GM18508 (cell line): ENCODE data around the gene C1QTNF12.
"Not testable (repeated sequence)": the region's sequence is repeated elsewhere in the genome, so short reads cannot be mapped to it uniquely, and the experiment has no call there.

ENCODE experiments used
- ATAC-seq: cut with Tn5 transposase; IDR thresholded peaks from one replicate; pipeline ENCODE4 v1.9.1; 2021; ENCODE audit warnings: moderate number of reproducible peaks; ENCODE audit not compliant: insufficient read depth, unreplicated experiment

C1QTNF12 gene

GRCh38 chr1:1260843-1261560 lies 14.5 kb upstream of the C1QTNF12 start:
- no peak for ATAC-seq

DNA sequence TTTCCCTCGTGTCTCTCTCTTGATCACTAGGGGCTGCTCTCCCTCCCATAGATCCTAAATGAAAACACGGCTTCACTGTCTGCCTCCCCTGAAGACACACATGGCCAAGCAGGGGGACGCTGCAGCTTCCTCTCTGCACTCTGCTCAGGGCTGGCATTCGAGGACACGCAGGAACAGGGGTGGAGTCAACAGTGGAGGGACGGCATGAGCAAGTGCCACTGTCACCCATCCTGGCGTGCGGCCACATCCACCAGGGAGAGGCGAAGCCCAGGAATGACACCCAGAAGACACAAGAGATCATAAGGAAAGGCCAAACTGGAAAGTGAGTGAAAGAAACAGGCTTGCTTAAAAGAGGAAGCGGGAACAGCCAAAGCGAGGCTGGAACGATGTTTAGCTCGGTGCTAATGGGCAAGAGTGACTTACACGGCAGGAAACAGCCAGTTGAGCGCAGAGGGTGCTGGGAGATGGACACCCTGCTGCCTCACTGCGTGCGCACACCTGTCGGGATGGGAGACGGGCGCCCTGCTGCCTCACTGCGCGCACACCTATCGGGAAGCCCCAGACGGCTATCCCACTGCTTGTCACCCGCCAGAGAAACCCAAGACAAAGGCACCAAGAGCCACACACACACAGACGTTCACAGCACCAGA lies 13.6 kb upstream of the C1QTNF12 start:
- ATAC-seq, result no peak

- no peak for ATAC-seq
These were observed 13.0 kb upstream of the C1QTNF12 start for GRCh38 chr1:1259540-1259939.

- ATAC-seq, result no peak
These were observed 12.6 kb upstream of the C1QTNF12 start for GRCh38 chr1:1259119-1259488.

GRCh38 chr1:1256956-1257871 lies 10.7 kb upstream of the C1QTNF12 start:
- no peak for ATAC-seq

DNA sequence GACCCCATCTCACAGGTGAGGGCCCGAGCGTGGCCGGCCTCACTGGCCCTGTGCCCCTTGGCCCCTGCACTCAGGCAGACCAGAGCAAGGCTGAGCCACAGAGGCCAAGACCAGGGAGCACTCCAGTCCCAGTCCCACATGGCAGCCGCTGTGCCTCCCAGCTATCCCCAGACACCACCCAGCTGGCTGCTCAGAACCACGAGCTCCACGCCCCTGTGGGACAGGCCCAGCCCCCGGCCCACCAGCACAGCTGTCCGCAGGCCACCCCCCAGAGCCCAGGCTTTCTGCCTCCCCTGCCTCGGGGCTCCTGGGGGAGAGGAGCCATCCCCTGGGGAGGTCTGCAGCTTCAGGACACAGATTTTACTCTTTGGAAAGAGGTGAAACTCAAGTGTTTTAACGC lies 9.1 kb upstream of the C1QTNF12 start:
- no peak for ATAC-seq

- no peak for ATAC-seq
These were observed 8.6 kb upstream of the C1QTNF12 start for GRCh38 chr1:1255078-1255477.

GRCh38 chr1:1254667-1254998 lies 8.1 kb upstream of the C1QTNF12 start:
- ATAC-seq, result no peak

DNA sequence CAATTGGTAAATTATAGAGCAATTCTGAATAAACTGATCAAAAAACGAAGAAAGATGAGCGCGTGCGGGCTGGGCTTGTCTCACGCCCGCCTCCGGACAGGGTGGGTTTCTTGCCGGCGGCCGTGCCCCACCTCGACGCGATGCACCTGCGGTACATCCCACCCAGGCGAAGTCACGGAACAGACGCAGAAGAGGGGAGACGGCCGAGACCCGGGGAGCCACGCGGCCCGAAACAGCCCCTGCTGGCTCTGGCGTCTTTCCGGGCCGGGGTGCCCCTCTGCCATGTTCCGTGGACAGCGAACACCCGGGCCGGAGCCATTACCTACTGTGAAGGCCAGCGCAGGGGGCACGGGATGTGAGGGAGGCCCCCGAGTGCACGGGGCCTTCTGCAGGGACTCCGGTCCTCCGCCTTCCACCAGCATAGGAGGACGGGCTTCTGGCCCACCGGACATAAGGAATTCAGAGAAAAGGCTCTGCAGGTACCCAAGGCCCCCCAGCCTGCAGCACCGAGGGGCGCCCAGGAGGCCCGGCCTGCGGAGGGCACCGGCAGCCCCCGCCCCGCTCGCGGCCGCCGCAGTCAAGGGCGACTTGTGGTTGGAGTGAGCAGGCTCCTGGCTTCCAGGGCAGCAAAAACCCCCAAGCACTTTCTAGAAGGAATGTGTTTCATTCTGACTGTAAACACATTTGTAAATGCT lies 7.6 kb upstream of the C1QTNF12 start:
- no peak for ATAC-seq

DNA sequence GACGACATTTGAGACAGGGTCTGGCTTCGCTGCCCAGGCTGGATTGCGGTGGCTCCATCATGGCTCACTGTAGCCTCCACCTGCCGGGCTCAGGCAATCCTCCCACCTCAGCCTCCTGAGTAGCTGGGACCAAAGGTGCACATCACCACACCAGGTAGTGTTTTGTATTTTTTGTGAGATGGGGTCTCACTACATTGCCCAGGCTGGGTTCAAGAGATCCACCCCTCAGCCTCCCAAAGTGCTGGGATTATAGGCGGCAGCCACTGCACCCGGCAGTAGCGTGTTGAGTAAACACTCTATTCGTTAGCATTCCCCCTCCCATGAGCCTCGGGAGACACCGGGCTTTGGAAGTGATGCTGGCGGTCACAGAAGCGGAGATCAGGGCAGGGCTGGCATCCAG lies 6.8 kb upstream of the C1QTNF12 start:
- ATAC-seq, result no peak

DNA sequence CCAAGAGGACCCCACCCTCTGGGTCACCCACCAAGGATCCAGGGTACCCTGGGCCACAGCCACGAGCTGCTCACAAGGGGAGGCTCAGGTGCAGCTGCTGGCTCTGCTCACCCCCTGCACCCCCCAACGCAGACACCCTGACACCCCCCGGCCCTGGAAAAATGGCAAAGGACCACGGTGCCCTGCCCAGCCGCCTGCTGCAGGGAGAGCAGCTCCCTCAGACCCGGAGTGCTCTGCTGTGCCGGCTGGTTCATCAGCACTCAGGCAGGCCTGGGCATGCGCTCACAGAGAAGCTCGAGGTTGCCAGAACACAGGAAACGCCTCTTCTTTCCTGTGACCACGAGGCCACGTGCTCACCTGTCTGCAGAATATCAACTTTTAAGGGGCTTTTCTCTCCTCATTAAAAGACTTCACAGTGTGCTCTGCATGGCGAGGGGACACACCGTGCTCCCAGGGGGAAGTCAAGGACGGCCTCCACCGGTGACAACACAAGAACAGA lies 4.3 kb upstream of the C1QTNF12 start:
- no peak for ATAC-seq

GRCh38 chr1:1248009-1248913 lies 1.7 kb upstream of the C1QTNF12 start:
- not testable (repeated sequence) for ATAC-seq

DNA sequence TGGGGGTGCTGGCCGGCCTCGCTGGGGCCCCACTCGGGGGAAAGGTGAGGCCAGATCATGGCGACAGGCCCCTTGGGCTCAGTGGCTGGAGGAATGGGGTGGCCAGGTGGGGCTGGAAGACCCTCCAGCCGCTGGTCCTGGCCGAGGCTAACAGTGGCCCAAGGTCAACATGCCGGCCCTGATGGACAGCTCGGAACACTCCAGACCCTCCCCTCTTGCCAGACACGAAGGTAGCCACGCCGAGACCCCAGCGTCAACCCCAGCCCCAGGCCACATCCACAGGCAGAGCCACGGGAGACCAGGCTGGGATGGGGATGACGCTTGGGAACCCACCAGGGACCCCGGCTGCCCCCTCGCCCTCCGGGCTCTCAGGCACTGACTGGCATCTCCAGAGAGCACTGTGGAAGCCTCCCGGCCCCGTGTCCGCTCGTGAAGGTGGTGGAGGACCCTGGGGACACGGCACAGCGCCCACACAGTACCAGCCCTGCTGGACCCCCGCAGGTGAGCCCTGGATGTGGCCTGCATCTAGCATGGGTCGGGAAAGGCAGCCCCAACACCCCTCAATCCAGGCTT lies 905 bp upstream of the C1QTNF12 start:
- ATAC-seq, result no peak

- ATAC-seq, result no peak
These were observed 525 bp downstream of the C1QTNF12 start for GRCh38 chr1:1245817-1246576.

GRCh38 chr1:1245178-1245816 lies 1.2 kb downstream of the C1QTNF12 start:
- no peak for ATAC-seq

GRCh38 chr1:1244192-1244811 lies 2.2 kb downstream of the C1QTNF12 start:
- ATAC-seq, result no peak

DNA sequence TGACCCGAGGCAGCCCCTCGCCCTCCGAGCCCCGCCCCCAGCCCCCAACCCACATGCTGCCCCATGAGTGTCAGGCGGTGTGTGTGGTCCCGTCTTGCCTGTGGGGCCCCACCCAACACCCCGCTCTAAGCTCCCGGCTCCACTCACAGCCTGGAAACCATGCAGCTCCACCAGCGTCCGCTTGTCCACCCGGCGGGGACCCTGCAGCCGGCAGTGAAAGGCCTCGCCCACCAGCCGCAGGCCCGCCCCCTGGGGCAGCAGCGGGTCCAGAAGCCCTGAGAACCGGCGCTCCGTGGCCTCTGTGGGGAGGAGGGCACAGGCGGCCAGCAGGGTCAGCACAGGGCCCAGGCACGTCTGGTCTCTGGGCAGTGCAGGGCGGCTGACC lies 2.7 kb downstream of the C1QTNF12 start:
- ATAC-seq, result no peak

- ATAC-seq, result no peak
These were observed 3.3 kb downstream of the C1QTNF12 start for GRCh38 chr1:1243266-1243660.
